HCT116 (cell line): ENCODE data around the gene ABTB1. TPM values are rescaled to one million over a fixed set of nuclear protein-coding genes. Genes with fewer than 3 reads are reported as not detected.

Experiments used
- ATAC-seq: fragments of 200-7000 bp; cut with Tn5 transposase; 2 replicates; pipeline ENCODE4 v1.9.1; 2020; ENCODE audit warnings: mild to moderate bottlenecking, moderate library complexity
- BruUV-seq: library from RNA; stranded (reverse); fragments of 400-500 nt; replicated peaks from 2 replicates; lab custom pipeline; 2021; lab: Mats Ljungman, UMichigan
- CTCF ChIA-PET: fragments of 300-600 bp; sonication (Branson Sonifier 250); formaldehyde crosslinking; loops from one replicate; lab custom pipeline; 2021; ENCODE audit warnings: antibody characterized with exemption; lab: Charles Lee
- POLR2A ChIA-PET: fragments of 300-600, 350-600 bp; sonication (Branson Sonifier 250); formaldehyde crosslinking; loops from one replicate; lab custom pipeline; 2021; ENCODE audit warnings: antibody characterized with exemption; lab: Charles Lee
- RAD21 ChIA-PET, 2 experiments: fragments of 300-600 bp; sonication (Branson Sonifier 250); formaldehyde crosslinking; loops; one replicate each; lab custom pipeline; 2023; ENCODE audit warnings: low total read pairs in 2 of 2; ENCODE audit not compliant: uncharacterized antibody in 2 of 2, unreplicated experiment in 2 of 2, low non-redundant PET in 1 of 2; lab: Charles Lee
- DNase-seq: peaks from one replicate; pipeline ENCODE4 v3.0.0-alpha.2; 2010; ENCODE audit warnings: low read depth, low spot score
- H2AFZ ChIP-seq: fragments of 200-600 bp; shearing (Covaris generic), sonication (generic); 2 replicates; pipeline ENCODE4 v1.6.1; 2017; ENCODE audit warnings: low read depth, mixed run types, mixed read lengths, antibody characterized with exemption, low read length; ENCODE audit not compliant: poor library complexity, severe bottlenecking
- H3K27ac ChIP-seq: 2 replicates; pipeline ENCODE4 v1.5.1; 2012; ENCODE audit warnings: low read depth, low read length
- H3K27me3 ChIP-seq: fragments of 200-600 bp; sonication (generic); 2 replicates; pipeline ENCODE4 v1.6.1; 2016; ENCODE audit warnings: mixed run types, low read length, mixed read lengths; ENCODE audit not compliant: insufficient read depth
- H3K36me3 ChIP-seq, 2 experiments: fragments of 200-500 bp in 1 of 2; fragments of 200-600 bp in 1 of 2; sonication (Bioruptor generic) in 1 of 2; sonication (generic) in 1 of 2; 2 replicates each; pipeline versions ENCODE4 v1.5.1 to v1.6.1; 2014 to 2016; ENCODE audit warnings: low read length in 2 of 2, inconsistent platforms in 1 of 2, mixed read lengths in 1 of 2, mixed run types in 1 of 2; ENCODE audit not compliant: insufficient read depth in 2 of 2, control insufficient read depth in 1 of 2
- H3K4me1 ChIP-seq, 2 experiments: fragments of 200-600 bp in 1 of 2; sonication (generic) in 1 of 2; 2 replicates each; pipeline versions ENCODE4 v1.5.1 to v1.6.1; 2012 to 2017; ENCODE audit warnings: low read length in 2 of 2, inconsistent platforms in 1 of 2, mild to moderate bottlenecking in 1 of 2, mixed read lengths in 1 of 2, mixed run types in 1 of 2, moderate library complexity in 1 of 2; ENCODE audit not compliant: insufficient read depth in 2 of 2, control insufficient read depth in 1 of 2
- H3K4me2 ChIP-seq: fragments of 200-600 bp; sonication (generic); 2 replicates; pipeline ENCODE4 v1.6.1; 2017; ENCODE audit warnings: mixed run types, low read length, mixed read lengths
- H3K4me3 ChIP-seq, 2 experiments: fragments of 200-600 bp in 1 of 2; sonication (generic) in 1 of 2; replicated peaks in 1 of 2; 2 replicates each; pipeline ENCODE4 v1.5.1; 2011 to 2016; ENCODE audit warnings: low read length in 2 of 2, control low read depth in 1 of 2, low read depth in 1 of 2, mild to moderate bottlenecking in 1 of 2, mixed read lengths in 1 of 2, mixed run types in 1 of 2
- H3K79me2 ChIP-seq: fragments of 200-600 bp; sonication (generic); 2 replicates; pipeline ENCODE4 v1.6.1; 2017; ENCODE audit warnings: mild to moderate bottlenecking, mixed run types, low read length, moderate library complexity, mixed read lengths; ENCODE audit not compliant: insufficient read depth
- H3K9ac ChIP-seq: fragments of 200-600 bp; sonication (generic); 2 replicates; pipeline ENCODE4 v1.6.1; 2016; ENCODE audit warnings: low read length, mixed read lengths
- H3K9me2 ChIP-seq: fragments of 200-600 bp; sonication (generic), shearing (Covaris generic); 2 replicates; pipeline ENCODE4 v1.6.1; 2017; ENCODE audit warnings: mixed run types, mild to moderate bottlenecking, moderate library complexity; ENCODE audit not compliant: insufficient read depth
- H3K9me3 ChIP-seq, 2 experiments: fragments of 200-500 bp in 1 of 2; fragments of 200-600 bp in 1 of 2; sonication (Bioruptor generic) in 1 of 2; sonication (generic) in 1 of 2; 2 replicates each; pipeline ENCODE4 v1.6.1; 2014 to 2017; ENCODE audit warnings: low read length in 2 of 2, mixed read lengths in 2 of 2, inconsistent platforms in 1 of 2, low read depth in 1 of 2, mild to moderate bottlenecking in 1 of 2, mixed run types in 1 of 2, moderate library complexity in 1 of 2; ENCODE audit not compliant: control insufficient read depth in 1 of 2, insufficient read depth in 1 of 2
- H4K20me1 ChIP-seq: fragments of 200-600 bp; sonication (generic), shearing (Covaris generic); 2 replicates; pipeline ENCODE4 v1.6.1; 2017; ENCODE audit warnings: mixed run types, mild to moderate bottlenecking, moderate library complexity; ENCODE audit not compliant: insufficient read depth
- ATF3 ChIP-seq: IDR thresholded peaks from 2 replicates; pipeline ENCODE4 v1.6.1; 2012
- CBX3 ChIP-seq: IDR thresholded peaks from 2 replicates; pipeline ENCODE4 v1.6.1; 2012; ENCODE audit warnings: low read depth
- CEBPB ChIP-seq: IDR thresholded peaks from 2 replicates; pipeline ENCODE4 v1.6.1; 2012; ENCODE audit warnings: low read depth
- EGR1 ChIP-seq: IDR thresholded peaks from 2 replicates; pipeline ENCODE4 v1.6.1; 2012; ENCODE audit warnings: low read depth
- EZH2 ChIP-seq: fragments of 200-600 bp; sonication (generic); IDR thresholded peaks from 2 replicates; pipeline ENCODE4 v1.6.1; 2017; ENCODE audit warnings: antibody characterized with exemption, mixed run types
- EZH2phosphoT487 ChIP-seq: fragments of 200-600 bp; IDR thresholded peaks from 2 replicates; pipeline ENCODE4 v1.6.1; 2018; ENCODE audit warnings: antibody characterized with exemption, borderline replicate concordance
- FOSL1 ChIP-seq: IDR thresholded peaks from 2 replicates; pipeline ENCODE4 v1.6.1; 2012; ENCODE audit warnings: low read depth
- SIN3A ChIP-seq: IDR thresholded peaks from 2 replicates; pipeline ENCODE4 v1.6.1; 2012; ENCODE audit warnings: low read depth
- SRF ChIP-seq: IDR thresholded peaks from 2 replicates; pipeline ENCODE4 v1.6.1; 2012; ENCODE audit warnings: low read depth
- TCF7L2 ChIP-seq: IDR thresholded peaks from 2 replicates; pipeline ENCODE4 v1.7.0; 2011; ENCODE audit warnings: borderline replicate concordance, inconsistent platforms; ENCODE audit not compliant: insufficient read depth, insufficient read length; ENCODE audit errors: extremely low read depth
- YY1 ChIP-seq: IDR thresholded peaks from 2 replicates; pipeline ENCODE4 v1.6.1; 2011; ENCODE audit warnings: low read length, low read depth, moderate library complexity, mild to moderate bottlenecking; ENCODE audit not compliant: insufficient replicate concordance; ENCODE audit errors: extremely low read depth
- ZFX ChIP-seq: fragments of 450-650 bp; IDR thresholded peaks from 2 replicates; pipeline ENCODE4 v1.6.1; 2017
- ZNF274 ChIP-seq: fragments of 200-500 bp; sonication (Bioruptor generic); IDR thresholded peaks from 2 replicates; pipeline ENCODE4 v1.6.1; 2014; ENCODE audit warnings: mild to moderate bottlenecking, low read depth, low read length, inconsistent platforms
- intact Hi-C: fragments of 100-400 bp; cut with micrococcal nuclease; formaldehyde crosslinking; loops from 2 replicates; pipeline ENCODE4 v1.10.0; 2022
- total RNA-seq: library from RNA; stranded (reverse); gene quantifications from one replicate; pipeline ENCODE4 v1.2.1, GENCODE V29; 2021; ENCODE audit not compliant: unreplicated experiment

ABTB1 gene
- total RNA-seq, 1 experiment from 2014 or later: 19.4 TPM

- DNase-seq: no peak
- BruUV-seq: no TSS peak
- intact Hi-C loops: no loop called here
- ChIA-PET POLR2A (no interaction called here), RAD21 (no interaction called here), CTCF (no interaction called here)
- no peaks in the 10 kb centered on the region for H3K36me3 ChIP-seq
- TF ChIP-seq ATF3 (no peak), EZH2 (no peak), SRF (no peak)
- H3K9me2 ChIP-seq: no peaks in the 10 kb centered on the region
- no peak overlapping the region for H3K4me2 ChIP-seq
- ATAC-seq: no peak
- H3K27me3 ChIP-seq: no peaks in the 10 kb centered on the region
- H3K79me2 ChIP-seq: no peaks in the 10 kb centered on the region
- H2AFZ ChIP-seq: no peak overlapping the region
- no peaks in the 10 kb centered on the region for H4K20me1 ChIP-seq
- H3K9ac ChIP-seq: no peak overlapping the region
- no peaks in the 10 kb centered on the region for H3K9me3 ChIP-seq
- no peak overlapping the region for H3K27ac ChIP-seq
- H3K4me1 ChIP-seq: no peaks in the 10 kb centered on the region
- no peak overlapping the region for H3K4me3 ChIP-seq
Measured at GRCh38 chr3:127723011-127723567, 50.3 kb downstream of the ABTB1 start.

- Histone ChIP-seq H3K4me1 (no peaks in the 10 kb centered on the region), H4K20me1 (no peaks in the 10 kb centered on the region), H3K79me2 (no peaks in the 10 kb centered on the region), H2AFZ (no peak overlapping the region), H3K27me3 (no peaks in the 10 kb centered on the region), H3K27ac (no peak overlapping the region), H3K9me2 (no peaks in the 10 kb centered on the region), H3K4me3 (no peak overlapping the region), H3K9me3 (no peaks in the 10 kb centered on the region), H3K9ac (no peak overlapping the region), H3K4me2 (no peak overlapping the region), H3K36me3 (no peaks in the 10 kb centered on the region)
- intact Hi-C loops: no loop called here
- no TSS peak for BruUV-seq
- ATAC-seq (no peak), DNase-seq (no peak)
- CTCF ChIA-PET: no interaction called here
- POLR2A ChIA-PET: no interaction called here
- TF ChIP-seq EZH2: no peak
- no peak for TF ChIP-seq ATF3
- no peak for TF ChIP-seq ZNF274
- no peak for TF ChIP-seq SIN3A
- no peak for TF ChIP-seq SRF
- no peak for TF ChIP-seq EZH2phosphoT487
- no peak for TF ChIP-seq YY1
- TF ChIP-seq FOSL1: no peak
- no peak for TF ChIP-seq TCF7L2
- no peak for TF ChIP-seq CBX3
- no peak for TF ChIP-seq EGR1
- no peak for TF ChIP-seq CEBPB
- TF ChIP-seq ZFX: no peak
- RAD21 ChIA-PET: no interaction called here
Measured at GRCh38 chr3:127726894-127727293, 54.1 kb downstream of the ABTB1 start.
